Central memory CD8-positive, alpha-beta T cell (primary cell): Measurements from ENCODE around the gene FIBP.

Source experiments
- ATAC-seq: fragments of 150-1000 bp; cut with Tn5 transposase; replicated peaks from 2 replicates; pipeline ENCODE4 v1.10.0; 2022; ENCODE audit warnings: mild to moderate bottlenecking, moderate FRiP score, moderate number of reproducible peaks; ENCODE audit not compliant: poor library complexity, severe bottlenecking; ENCODE audit errors: extremely low read depth
- DNase-seq, 2 donors: peaks; one replicate each; pipeline ENCODE4 v3.0.0; 2021; ENCODE audit warnings: low spot score in 2 of 2
- H3K27ac Mint-ChIP-seq: one replicate; pipeline ENCODE4 v1.8.0; 2022; ENCODE audit warnings: low read depth, mild to moderate bottlenecking, moderate library complexity, mixed read lengths
- H3K27me3 Mint-ChIP-seq: one replicate; pipeline ENCODE4 v1.8.0; 2022; ENCODE audit warnings: mixed read lengths
- H3K36me3 Mint-ChIP-seq: one replicate; pipeline ENCODE4 v1.8.0; 2022; ENCODE audit warnings: mild to moderate bottlenecking, moderate library complexity, mixed read lengths; ENCODE audit not compliant: insufficient read depth
- H3K4me1 Mint-ChIP-seq: one replicate; pipeline ENCODE4 v1.8.0; 2022; ENCODE audit warnings: mixed read lengths
- H3K4me3 Mint-ChIP-seq: one replicate; pipeline ENCODE4 v1.8.0; 2022; ENCODE audit warnings: mild to moderate bottlenecking, moderate library complexity, mixed read lengths
- H3K9me3 Mint-ChIP-seq: one replicate; pipeline ENCODE4 v1.8.0; 2022; ENCODE audit warnings: mixed read lengths

Gene FIBP

GRCh38 chr11:65869643-65870306, 18.5 kb downstream of the FIBP start:
- H3K36me3 Mint-ChIP-seq = peaks cover 20% of the 10 kb centered on the region
- H3K4me3 Mint-ChIP-seq = peak overlapping the region; percentile 16
- no peak overlapping the region for H3K27ac Mint-ChIP-seq
- DNase-seq (no peak), ATAC-seq (no peak)
- H3K9me3 Mint-ChIP-seq = no peaks in the 10 kb centered on the region
- H3K27me3 Mint-ChIP-seq = no peaks in the 10 kb centered on the region
- peaks cover 35% of the 10 kb centered on the region for H3K4me1 Mint-ChIP-seq

- no peak for ATAC-seq
- H3K9me3 Mint-ChIP-seq = no peaks in the 10 kb centered on the region
- no peak for DNase-seq
- no peak overlapping the region for H3K27ac Mint-ChIP-seq
- H3K4me1 Mint-ChIP-seq = peaks cover 35% of the 10 kb centered on the region
- peaks cover 24% of the 10 kb centered on the region for H3K36me3 Mint-ChIP-seq
- no peaks in the 10 kb centered on the region for H3K27me3 Mint-ChIP-seq
- H3K4me3 Mint-ChIP-seq = no peak overlapping the region
Measured at GRCh38 chr11:65868907-65869306, 19.4 kb downstream of the FIBP start.

DNA sequence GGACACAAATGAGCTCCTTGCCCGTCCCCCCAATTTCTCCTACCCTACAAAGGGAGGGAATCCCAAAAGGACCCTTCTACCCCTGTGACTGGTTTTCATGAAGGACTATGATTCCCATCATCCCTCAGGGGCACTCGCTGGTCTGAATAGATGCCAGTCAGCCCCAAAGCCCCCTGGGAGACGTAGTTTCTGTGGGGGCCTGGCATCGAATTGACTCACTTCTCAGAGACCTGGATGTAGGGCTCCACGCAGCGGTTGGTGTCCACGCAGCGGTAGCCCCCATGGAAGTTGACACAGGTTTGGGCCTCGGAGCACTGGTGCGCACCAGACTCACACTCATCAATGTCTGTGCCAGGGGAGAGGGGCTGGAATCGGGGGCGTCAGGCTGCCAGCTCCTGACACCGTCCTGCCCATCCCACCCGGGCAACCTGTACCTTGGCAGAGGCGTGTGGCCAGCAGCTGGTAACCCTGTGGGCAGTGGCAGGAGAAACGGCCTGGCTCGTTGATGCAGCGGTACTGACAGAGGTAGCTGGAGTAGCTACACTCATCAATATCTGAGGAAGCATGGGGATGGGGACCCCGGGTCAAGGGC, 20.1 kb downstream of the FIBP start:
- peaks cover 23% of the 10 kb centered on the region for H3K36me3 Mint-ChIP-seq
- ATAC-seq (peak; percentile 45), DNase-seq (no peak)
- peaks cover 32% of the 10 kb centered on the region for H3K4me1 Mint-ChIP-seq
- H3K9me3 Mint-ChIP-seq = no peaks in the 10 kb centered on the region
- no peak overlapping the region for H3K27ac Mint-ChIP-seq
- no peak overlapping the region for H3K4me3 Mint-ChIP-seq
- H3K27me3 Mint-ChIP-seq = no peaks in the 10 kb centered on the region

- no peaks in the 10 kb centered on the region for H3K9me3 Mint-ChIP-seq
- H3K27me3 Mint-ChIP-seq = no peaks in the 10 kb centered on the region
- H3K4me1 Mint-ChIP-seq = peaks cover 35% of the 10 kb centered on the region
- H3K27ac Mint-ChIP-seq = no peak overlapping the region
- peaks cover 21% of the 10 kb centered on the region for H3K36me3 Mint-ChIP-seq
- H3K4me3 Mint-ChIP-seq = no peak overlapping the region
- no peak for ATAC-seq
- no peak for DNase-seq
Measured at GRCh38 chr11:65867284-65868071, 20.8 kb downstream of the FIBP start.

DNA sequence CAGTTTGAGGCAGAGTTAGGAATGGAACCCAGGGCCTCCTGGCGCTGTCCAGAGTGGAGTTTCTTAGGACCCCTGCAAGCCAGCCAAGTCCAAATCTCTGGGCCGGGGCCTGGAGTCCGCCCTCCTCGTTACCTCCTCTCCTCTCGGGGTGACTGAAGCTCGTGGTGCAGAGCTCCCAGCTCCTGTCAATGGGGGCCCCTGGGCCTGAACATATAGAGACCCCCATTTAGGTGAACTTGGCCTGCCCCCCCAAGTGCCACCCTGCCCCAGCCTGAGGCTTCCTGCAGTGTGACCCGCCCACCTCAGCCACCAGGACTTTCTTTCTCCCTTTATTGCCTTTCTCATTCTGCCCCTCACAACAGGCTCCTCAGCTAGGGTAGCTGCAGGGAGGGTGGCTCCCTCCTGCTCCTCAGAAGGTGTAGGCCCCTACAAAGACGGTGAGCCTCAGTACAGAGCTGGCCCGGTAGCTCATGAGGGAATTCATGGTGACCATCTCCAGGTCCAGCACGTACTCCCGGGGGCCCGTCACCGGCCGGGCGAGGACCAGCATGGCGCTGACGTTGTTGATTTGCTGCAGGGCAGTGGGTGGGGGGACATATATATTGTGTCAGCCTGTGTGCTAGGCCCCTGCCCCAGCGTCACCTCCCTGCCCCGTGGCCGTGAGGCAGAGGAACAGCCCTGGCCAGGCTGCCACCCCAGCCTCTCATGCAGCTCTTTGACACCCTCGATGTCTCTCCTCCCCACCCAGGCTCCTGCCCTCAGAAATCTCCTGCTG, 21.6 kb downstream of the FIBP start:
- ATAC-seq (no peak), DNase-seq (no peak)
- Mint-ChIP-seq H3K9me3 (no peaks in the 10 kb centered on the region), H3K36me3 (peaks cover 26% of the 10 kb centered on the region), H3K4me1 (peaks cover 38% of the 10 kb centered on the region), H3K27me3 (no peaks in the 10 kb centered on the region), H3K4me3 (no peak overlapping the region), H3K27ac (no peak overlapping the region)

DNA sequence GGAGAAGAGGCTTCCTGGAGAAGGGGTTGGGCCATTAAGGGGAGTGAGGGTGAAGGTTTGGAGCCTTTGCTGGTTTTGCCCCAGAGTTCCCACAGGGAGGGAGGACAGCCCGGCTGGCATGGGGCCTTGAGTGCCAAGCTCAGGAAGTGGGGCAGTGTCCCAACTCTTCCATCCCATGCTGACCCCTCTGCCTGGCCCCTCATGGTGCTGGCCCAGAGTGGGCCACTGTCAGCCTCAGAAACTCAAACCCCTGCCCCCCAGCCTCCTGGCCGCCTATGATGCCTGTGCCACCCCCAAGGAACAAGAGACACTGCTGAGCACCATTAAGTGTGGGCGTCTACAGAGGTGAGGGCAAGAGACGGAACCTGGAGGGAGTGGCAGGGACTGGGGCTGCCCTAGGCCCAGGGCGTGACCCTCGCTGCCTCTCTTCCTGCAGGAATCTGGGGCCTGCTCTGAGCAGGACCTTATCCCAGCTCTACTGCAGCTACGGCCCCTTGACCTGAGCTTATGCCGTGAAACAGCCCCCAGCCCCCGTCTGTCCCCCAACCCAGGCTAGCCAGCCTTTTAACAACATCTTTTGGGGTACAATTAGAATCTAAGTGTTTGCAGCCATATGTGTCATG, 22.6 kb downstream of the FIBP start:
- DNase-seq = no peak
- no peak for ATAC-seq
- Mint-ChIP-seq H3K36me3 (peaks cover 29% of the 10 kb centered on the region), H3K27ac (no peak overlapping the region), H3K27me3 (no peaks in the 10 kb centered on the region), H3K4me1 (peaks cover 41% of the 10 kb centered on the region), H3K9me3 (no peaks in the 10 kb centered on the region), H3K4me3 (no peak overlapping the region)

DNA sequence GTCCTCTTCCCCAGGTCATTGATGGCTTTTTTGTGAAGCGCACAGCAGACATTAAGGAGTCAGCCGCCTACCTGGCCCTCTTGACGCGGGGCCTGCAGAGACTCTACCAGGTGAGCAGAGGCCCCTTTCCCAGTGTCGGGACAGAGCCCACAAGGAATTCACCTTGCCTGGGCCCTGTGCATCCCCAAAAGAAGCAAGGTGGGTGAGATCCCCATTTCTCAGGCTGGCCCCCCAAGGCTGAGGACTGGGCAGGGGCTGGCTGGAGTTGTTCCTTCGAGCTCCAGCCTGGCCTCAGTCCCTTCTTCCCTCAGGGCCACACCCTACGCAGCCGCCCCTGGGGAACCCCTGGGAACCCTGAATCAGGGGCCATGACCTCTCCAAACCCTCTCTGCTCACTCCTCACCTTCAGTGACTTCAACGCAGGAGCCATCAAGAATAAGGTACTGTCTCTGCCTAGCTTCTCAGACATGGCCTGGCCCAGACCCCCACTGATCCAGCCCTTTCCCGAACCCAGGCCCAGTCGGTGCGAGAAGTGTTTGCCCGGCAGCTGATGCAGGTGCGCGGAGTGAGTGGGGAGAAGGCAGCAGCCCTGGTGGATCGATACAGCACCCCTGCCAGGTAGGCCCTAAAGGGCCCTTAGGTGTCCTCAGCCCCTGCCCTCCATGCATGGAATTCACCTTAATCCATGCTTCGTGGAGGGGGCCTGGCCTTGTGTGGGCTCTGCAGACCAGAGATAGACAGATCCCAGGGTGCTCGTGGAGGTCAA, 23.4 kb downstream of the FIBP start:
- Mint-ChIP-seq H3K9me3 (no peaks in the 10 kb centered on the region), H3K36me3 (peaks cover 34% of the 10 kb centered on the region), H3K27me3 (no peaks in the 10 kb centered on the region), H3K4me3 (no peak overlapping the region), H3K4me1 (peaks cover 40% of the 10 kb centered on the region), H3K27ac (no peak overlapping the region)
- no peak for ATAC-seq
- no peak for DNase-seq

DNA sequence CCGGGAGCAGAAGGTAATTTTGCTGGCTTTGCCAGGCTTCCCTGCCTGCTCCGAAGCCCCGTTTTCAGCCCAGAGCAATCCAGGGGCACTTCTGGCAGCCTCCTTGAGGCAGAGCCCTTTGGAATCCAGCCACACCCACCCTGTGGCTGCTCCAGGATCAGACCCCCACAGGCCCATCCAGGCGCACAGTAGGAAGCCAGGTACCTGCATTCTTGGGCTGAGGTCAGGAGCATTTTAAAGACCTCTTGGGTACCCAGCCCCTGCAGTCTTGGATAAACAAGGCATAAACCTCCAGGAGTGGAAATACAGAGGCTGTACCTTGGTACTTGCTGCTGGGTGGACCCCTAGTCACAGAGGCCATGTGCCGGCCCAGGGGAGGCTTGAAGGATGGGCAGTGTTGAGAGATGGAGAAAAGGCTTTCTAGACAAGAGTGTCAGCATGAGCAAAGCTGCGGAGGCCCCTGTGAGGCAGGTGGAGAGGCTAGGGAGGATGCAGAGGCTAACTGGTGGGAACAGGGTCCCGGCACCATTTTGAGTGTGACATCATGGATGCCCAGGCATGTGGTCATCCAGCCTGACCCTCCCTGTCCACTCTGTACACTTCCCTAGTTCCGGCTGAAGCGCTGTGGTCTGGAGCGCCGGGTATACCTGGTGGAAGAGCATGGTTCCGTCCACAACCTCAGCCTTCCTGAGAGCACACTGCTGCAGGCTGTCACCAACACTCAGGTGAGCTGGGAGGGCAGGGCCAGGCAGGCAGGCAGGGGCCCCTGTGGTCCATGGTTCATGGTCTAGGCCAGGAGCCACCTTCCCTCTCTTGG, 24.2 kb downstream of the FIBP start:
- Mint-ChIP-seq H3K27ac (peak overlapping the region; percentile 61), H3K9me3 (no peaks in the 10 kb centered on the region), H3K36me3 (peaks cover 36% of the 10 kb centered on the region), H3K4me1 (peaks cover 41% of the 10 kb centered on the region), H3K27me3 (no peaks in the 10 kb centered on the region), H3K4me3 (no peak overlapping the region)
- no peak for ATAC-seq
- no peak for DNase-seq

- DNase-seq (no peak), ATAC-seq (no peak)
- no peak overlapping the region for H3K27ac Mint-ChIP-seq
- no peaks in the 10 kb centered on the region for H3K27me3 Mint-ChIP-seq
- H3K9me3 Mint-ChIP-seq = no peaks in the 10 kb centered on the region
- H3K36me3 Mint-ChIP-seq = peaks cover 40% of the 10 kb centered on the region
- peaks cover 49% of the 10 kb centered on the region for H3K4me1 Mint-ChIP-seq
- H3K4me3 Mint-ChIP-seq = peak overlapping the region; percentile 18
Measured at GRCh38 chr11:65862941-65863888, 25.1 kb downstream of the FIBP start.

GRCh38 chr11:65862191-65862735, 26.0 kb downstream of the FIBP start:
- ATAC-seq (no peak), DNase-seq (no peak)
- Mint-ChIP-seq H3K9me3 (no peaks in the 10 kb centered on the region), H3K4me3 (peak overlapping the region; percentile 18), H3K27me3 (no peaks in the 10 kb centered on the region), H3K4me1 (peaks cover 49% of the 10 kb centered on the region), H3K36me3 (peaks cover 45% of the 10 kb centered on the region), H3K27ac (no peak overlapping the region)
